NT2/D1 (cell line): Measurements from ENCODE around the gene SUN5.

ENCODE experiments used
- SUZ12 ChIP-seq: IDR thresholded peaks from 2 replicates; pipeline ENCODE4 v1.6.1; 2011; ENCODE audit not compliant: insufficient read length, insufficient read depth; ENCODE audit errors: extremely low read depth
- YY1 ChIP-seq: IDR thresholded peaks from 2 replicates; pipeline ENCODE4 v1.6.1; 2011; ENCODE audit not compliant: insufficient read length, insufficient read depth

GRCh38 chr20:32966881-32967781 lies 37.1 kb downstream of the SUN5 start:
- TF ChIP-seq SUZ12: no peak
- no peak for TF ChIP-seq YY1
